ENCODE results near the gene FAT3.

Gene FAT3

DNA sequence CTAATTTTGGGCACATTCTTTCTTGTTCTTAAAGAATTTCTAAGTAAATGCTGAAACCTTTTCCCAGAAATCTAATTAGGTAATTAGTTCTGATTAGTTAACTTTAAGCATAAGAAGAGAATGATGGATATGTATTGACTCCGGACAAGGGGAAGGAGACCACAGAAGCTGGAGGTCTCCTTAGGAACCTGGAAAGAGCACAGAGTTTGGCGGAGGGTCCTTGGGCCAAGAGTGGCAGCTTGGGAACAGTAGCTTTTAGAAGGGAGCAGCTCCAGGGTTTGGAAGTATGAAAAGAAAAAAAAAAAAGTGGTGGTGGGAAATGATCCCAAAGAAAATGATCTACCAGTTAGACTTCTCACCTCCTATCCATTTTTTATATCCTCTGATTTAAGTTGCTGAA, 42.7 kb downstream of the FAT3 start:
- 88% methylated on average over 2 of the region's 2 CpGs for WGBS
- no peaks in the 10 kb centered on the region for H3K9me3 ChIP-seq (ENCODE audit: insufficient read depth, low read depth, low read length)
- H3K36me3 ChIP-seq (ENCODE audit: insufficient read depth, low read length), result no peaks in the 10 kb centered on the region
- peaks cover 28% of the 10 kb centered on the region for H3K4me1 ChIP-seq (ENCODE audit: insufficient read depth, low read length)
- no peak overlapping the region for H3K27ac ChIP-seq (ENCODE audit: low read depth, low read length)
- H3K27me3 ChIP-seq (ENCODE audit: insufficient read depth, low read length), result no peaks in the 10 kb centered on the region
- H3K9ac ChIP-seq (ENCODE audit: low read depth, low read length), result no peak overlapping the region
- H3K4me3 ChIP-seq (ENCODE audit: low read length), result no peak overlapping the region

DNA sequence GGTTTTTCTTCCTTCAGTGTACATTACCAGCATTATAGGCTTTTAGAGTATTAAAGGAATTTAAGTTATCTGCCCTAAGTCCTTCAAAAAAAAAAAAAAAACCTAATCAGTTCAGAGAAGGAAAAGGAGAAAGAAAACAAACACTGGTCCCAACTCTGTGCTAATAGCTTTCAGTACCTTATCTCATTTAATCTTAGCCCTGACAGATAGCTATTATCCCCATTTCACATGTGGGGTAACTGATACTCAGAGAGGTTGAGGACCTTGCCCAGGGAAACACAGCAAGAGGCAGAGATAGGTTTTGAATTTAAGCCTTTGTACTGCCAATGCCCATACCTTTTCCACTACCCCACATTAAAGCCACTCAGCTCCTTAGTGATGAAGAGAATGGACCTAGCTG, 43.4 kb downstream of the FAT3 start:
- Histone ChIP-seq H3K27ac (ENCODE audit: low read depth, low read length) (no peak overlapping the region), H3K27me3 (ENCODE audit: insufficient read depth, low read length) (no peaks in the 10 kb centered on the region), H3K9ac (ENCODE audit: low read depth, low read length) (no peak overlapping the region), H3K4me3 (ENCODE audit: low read length) (no peak overlapping the region), H3K4me1 (ENCODE audit: insufficient read depth, low read length) (peaks cover 28% of the 10 kb centered on the region), H3K36me3 (ENCODE audit: insufficient read depth, low read length) (no peaks in the 10 kb centered on the region), H3K9me3 (ENCODE audit: insufficient read depth, low read depth, low read length) (no peaks in the 10 kb centered on the region)

DNA sequence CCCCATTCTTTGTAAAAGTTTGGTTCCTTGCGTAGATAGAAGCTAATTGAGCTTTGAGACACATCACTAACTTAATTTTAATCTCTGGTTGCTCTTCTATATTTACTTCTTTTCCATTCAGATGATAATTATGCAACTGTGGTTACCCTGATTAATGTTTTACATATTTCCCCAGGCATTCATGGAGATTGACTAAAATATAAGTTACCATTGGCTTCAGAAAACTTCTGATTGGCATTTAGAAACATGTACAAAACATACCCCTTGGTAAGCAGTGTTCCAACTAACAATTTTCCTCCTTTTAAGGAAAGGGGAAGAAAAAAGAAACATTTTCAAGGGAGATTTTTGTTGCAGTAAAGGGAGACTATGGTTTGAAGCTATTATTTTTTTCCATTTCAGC, 43.9 kb downstream of the FAT3 start:
- Histone ChIP-seq H3K27ac (ENCODE audit: low read depth, low read length) (no peak overlapping the region), H3K36me3 (ENCODE audit: insufficient read depth, low read length) (no peaks in the 10 kb centered on the region), H3K4me3 (ENCODE audit: low read length) (no peak overlapping the region), H3K27me3 (ENCODE audit: insufficient read depth, low read length) (no peaks in the 10 kb centered on the region), H3K9ac (ENCODE audit: low read depth, low read length) (no peak overlapping the region), H3K4me1 (ENCODE audit: insufficient read depth, low read length) (peaks cover 28% of the 10 kb centered on the region), H3K9me3 (ENCODE audit: insufficient read depth, low read depth, low read length) (no peaks in the 10 kb centered on the region)
- WGBS, result 83% methylated on average over 1 of the region's 1 CpG

DNA sequence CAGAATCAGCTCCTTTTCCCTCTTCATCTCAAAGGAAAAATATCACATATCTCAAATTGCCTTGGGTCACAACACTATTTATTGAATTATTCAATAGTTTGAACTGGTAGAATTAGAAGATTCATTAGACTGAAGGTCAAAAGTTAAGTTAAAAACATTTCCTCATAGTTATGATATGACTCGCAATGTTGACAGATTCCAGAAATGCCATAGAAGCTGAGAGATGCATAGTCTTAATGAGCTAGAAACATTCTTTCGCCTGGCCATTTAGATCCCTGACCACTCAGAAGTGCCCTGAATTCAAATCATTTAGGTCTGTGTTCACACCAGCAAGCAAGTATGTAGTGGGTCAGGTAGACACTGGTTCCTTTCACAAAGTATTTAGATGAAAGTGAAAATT, 44.4 kb downstream of the FAT3 start:
- Histone ChIP-seq H3K9ac (ENCODE audit: low read depth, low read length) (no peak overlapping the region), H3K4me1 (ENCODE audit: insufficient read depth, low read length) (peaks cover 28% of the 10 kb centered on the region), H3K9me3 (ENCODE audit: insufficient read depth, low read depth, low read length) (no peaks in the 10 kb centered on the region), H3K27ac (ENCODE audit: low read depth, low read length) (no peak overlapping the region), H3K4me3 (ENCODE audit: low read length) (no peak overlapping the region), H3K27me3 (ENCODE audit: insufficient read depth, low read length) (no peaks in the 10 kb centered on the region), H3K36me3 (ENCODE audit: insufficient read depth, low read length) (no peaks in the 10 kb centered on the region)
- 91% methylated on average over 2 of the region's 2 CpGs for WGBS

DNA sequence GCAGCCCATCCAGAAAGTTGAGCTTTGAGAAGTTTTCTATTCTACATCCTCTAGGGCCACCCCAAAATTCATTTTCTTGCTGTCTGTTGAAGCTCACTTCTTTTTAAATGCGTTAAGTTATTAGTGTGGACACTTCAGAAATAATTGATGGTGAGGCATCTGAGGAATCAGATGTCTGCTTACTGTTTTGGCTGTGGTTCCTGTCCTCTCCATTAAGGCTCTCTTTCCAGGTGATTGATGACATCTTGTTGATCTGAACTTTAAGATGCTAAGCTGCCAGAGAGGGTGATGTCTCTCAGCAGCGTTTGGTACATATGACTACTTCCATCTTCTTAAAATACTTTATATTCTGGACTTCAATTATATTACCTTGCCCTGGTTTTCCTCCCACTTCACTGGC, 45.2 kb downstream of the FAT3 start:
- Histone ChIP-seq H3K27ac (ENCODE audit: low read depth, low read length) (no peak overlapping the region), H3K4me3 (ENCODE audit: low read length) (no peak overlapping the region), H3K9ac (ENCODE audit: low read depth, low read length) (no peak overlapping the region), H3K27me3 (ENCODE audit: insufficient read depth, low read length) (no peaks in the 10 kb centered on the region), H3K4me1 (ENCODE audit: insufficient read depth, low read length) (peaks cover 28% of the 10 kb centered on the region), H3K9me3 (ENCODE audit: insufficient read depth, low read depth, low read length) (no peaks in the 10 kb centered on the region), H3K36me3 (ENCODE audit: insufficient read depth, low read length) (no peaks in the 10 kb centered on the region)
- 94% methylated on average over 2 of the region's 2 CpGs for WGBS

DNA sequence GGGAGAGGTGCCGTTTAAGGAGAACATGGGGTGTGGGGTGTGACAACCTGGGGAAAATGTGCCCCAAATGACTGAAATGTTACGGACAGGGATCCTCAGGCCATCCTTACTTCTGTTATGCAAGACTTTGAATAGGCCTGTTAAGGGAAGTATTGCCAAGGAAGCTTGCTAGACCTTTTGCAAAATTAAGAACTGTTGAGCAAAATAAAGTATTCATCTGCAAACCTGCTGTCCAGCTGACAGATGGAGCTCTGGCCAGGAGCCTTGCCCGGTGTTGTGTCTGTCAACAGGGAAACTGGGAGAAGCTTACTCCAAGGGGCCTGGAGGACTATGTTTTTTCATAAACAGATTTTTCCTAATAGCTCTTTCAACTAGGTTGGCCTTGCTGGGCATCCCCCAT, 48.0 kb downstream of the FAT3 start:
- Histone ChIP-seq H3K4me1 (ENCODE audit: insufficient read depth, low read length) (peaks cover 16% of the 10 kb centered on the region), H3K4me3 (ENCODE audit: low read length) (no peak overlapping the region), H3K36me3 (ENCODE audit: insufficient read depth, low read length) (no peaks in the 10 kb centered on the region), H3K9me3 (ENCODE audit: insufficient read depth, low read depth, low read length) (no peaks in the 10 kb centered on the region), H3K27ac (ENCODE audit: low read depth, low read length) (no peak overlapping the region), H3K9ac (ENCODE audit: low read depth, low read length) (no peak overlapping the region), H3K27me3 (ENCODE audit: insufficient read depth, low read length) (no peaks in the 10 kb centered on the region)
- 97% methylated on average over 3 of the region's 3 CpGs for WGBS
